Measurements from ENCODE around the gene KDSR.

Gene KDSR

DNA sequence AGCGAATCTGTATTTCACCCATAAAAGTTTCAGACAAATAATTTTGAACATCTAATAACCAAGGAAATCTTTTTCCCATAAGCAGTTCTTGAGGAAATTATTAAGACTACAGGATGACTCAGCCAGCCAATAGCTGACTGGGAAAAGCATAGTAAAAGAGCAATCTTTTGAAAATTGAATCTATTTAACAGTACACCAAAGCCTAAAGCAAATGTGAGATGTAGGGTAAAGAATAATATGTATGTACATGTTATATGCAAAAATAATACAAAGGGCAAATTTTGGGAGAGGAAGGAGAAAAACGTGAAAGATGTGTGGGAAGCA, 12.6 kb upstream of the KDSR start:
- TF ChIP-seq, protein P1, sequence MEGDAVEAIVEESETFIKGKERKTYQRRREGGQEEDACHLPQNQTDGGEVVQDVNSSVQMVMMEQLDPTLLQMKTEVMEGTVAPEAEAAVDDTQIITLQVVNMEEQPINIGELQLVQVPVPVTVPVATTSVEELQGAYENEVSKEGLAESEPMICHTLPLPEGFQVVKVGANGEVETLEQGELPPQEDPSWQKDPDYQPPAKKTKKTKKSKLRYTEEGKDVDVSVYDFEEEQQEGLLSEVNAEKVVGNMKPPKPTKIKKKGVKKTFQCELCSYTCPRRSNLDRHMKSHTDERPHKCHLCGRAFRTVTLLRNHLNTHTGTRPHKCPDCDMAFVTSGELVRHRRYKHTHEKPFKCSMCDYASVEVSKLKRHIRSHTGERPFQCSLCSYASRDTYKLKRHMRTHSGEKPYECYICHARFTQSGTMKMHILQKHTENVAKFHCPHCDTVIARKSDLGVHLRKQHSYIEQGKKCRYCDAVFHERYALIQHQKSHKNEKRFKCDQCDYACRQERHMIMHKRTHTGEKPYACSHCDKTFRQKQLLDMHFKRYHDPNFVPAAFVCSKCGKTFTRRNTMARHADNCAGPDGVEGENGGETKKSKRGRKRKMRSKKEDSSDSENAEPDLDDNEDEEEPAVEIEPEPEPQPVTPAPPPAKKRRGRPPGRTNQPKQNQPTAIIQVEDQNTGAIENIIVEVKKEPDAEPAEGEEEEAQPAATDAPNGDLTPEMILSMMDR (conservative IDR thresholded peaks at IDR 0.05; ENCODE audit: low read depth, low read length), result no peak
- DNase-seq (ENCODE audit: low read depth), result no peak
- H3K4me3 ChIP-seq (ENCODE audit: low read length), result no peak overlapping the region

DNA sequence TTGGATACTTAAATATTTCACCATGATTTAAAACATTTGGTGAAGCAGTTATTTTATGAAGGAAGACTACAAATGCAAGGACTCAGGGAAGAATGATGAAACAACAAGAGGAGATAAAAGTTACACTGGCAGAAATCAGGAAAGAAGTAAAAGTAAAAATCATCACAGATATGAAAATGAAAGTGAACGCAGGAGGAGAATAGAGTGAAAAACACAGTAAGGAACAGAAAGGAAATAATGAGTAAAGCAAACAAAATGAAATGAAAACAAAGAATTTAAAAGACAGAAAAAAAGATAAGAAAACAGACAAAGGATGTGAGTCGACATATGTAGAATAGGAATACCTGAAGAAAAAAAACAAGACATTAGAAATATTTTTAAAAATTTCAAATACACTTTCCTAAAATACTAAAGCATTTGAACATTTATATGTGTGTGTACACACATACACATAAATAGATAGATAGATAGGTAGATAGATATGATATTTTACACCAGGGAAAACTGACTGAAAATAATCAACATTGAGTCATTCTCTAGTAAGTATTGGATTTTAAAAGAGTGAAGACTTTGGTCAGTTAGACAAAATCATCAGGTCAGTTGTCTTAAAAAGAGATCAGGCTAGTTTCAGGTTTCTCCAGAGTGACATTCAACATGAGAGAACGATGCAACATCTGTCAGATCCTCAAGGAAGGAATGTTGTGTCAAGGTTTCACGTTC, 12.1 kb upstream of the KDSR start:
- TF ChIP-seq, protein P1 (conservative IDR thresholded peaks at IDR 0.05; ENCODE audit: low read depth, low read length), result no peak
- DNase-seq (ENCODE audit: low read depth), result no peak
- no peak overlapping the region for H3K4me3 ChIP-seq (ENCODE audit: low read length)

DNA sequence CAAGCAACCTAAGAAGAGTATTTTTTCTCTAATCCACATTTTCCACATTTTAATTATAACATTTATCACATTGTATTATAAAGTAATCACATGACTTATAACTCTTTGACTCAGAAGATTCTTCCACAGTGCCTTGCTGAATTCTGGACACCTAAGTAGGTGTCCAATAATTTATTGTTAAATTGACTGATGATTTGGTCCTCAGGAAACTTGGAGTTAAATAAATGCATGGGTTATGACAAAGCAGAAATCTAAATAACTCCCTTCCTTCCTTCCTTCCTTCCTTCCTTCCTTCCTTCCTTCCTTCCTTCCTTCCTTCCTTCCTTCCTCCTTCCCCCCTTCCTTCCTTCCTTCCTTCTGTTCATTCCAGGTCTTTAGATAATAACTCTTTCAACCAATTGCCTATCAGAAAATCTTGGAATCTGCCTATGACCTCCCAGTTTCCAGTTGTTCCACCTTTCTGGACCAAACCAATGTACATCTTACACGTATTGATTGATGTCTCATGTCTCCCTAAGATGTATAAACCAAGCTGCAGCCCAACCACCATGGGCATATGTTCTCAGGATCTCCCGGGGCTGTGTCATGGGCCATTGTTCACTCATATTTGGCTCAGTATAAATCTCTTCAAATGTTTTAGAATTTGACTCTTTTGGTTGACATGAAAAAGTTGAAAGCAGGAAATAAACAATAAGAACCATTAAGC, 10.4 kb upstream of the KDSR start:
- no peak overlapping the region for H3K4me3 ChIP-seq (ENCODE audit: low read length)
- TF ChIP-seq, protein P1 (conservative IDR thresholded peaks at IDR 0.05; ENCODE audit: low read depth, low read length), result no peak
- DNase-seq (ENCODE audit: low read depth), result no peak

DNA sequence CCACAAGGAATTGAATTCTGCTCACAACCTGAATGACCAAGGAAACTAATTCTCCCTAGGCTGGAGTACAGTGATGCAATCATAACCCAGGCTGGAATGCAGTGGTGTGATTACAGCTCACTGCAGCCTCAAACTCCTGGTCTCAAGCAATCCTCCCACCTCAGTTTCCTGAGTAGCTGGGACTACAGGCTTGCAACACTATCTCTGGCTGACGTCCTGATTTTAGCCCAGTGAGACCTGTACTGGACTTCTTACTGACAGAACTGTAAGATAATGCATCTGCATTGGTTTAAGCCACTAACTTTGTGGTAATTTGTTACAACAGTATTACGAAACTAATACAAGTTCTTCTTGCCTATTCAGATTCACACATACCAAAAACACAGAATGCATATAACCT, 9.5 kb upstream of the KDSR start:
- no peak overlapping the region for H3K4me3 ChIP-seq (ENCODE audit: low read length)
- TF ChIP-seq, protein P1 (conservative IDR thresholded peaks at IDR 0.05; ENCODE audit: low read depth, low read length), result no peak
- DNase-seq (ENCODE audit: low read depth), result no peak

DNA sequence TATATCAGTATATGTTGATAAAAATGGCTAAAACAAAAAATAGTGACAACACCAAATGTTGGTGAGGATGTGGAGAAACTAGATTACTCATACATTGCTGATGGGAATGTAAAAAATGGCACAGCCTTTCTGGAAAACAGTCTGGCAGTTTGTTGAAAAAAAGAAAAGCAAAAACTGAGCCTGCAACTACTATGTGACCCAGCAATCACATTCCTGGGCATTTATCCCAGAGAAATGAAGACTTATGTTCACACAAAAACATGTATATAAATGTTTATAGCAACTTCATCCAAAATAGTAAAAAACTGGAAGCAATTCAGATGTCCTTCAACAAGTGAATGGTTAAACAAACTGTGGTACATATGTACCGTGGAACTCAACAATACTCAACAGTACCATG, 7.5 kb upstream of the KDSR start:
- no peak overlapping the region for H3K4me3 ChIP-seq (ENCODE audit: low read length)
- TF ChIP-seq, protein P1 (conservative IDR thresholded peaks at IDR 0.05; ENCODE audit: low read depth, low read length), result no peak
- DNase-seq (ENCODE audit: low read depth), result no peak

DNA sequence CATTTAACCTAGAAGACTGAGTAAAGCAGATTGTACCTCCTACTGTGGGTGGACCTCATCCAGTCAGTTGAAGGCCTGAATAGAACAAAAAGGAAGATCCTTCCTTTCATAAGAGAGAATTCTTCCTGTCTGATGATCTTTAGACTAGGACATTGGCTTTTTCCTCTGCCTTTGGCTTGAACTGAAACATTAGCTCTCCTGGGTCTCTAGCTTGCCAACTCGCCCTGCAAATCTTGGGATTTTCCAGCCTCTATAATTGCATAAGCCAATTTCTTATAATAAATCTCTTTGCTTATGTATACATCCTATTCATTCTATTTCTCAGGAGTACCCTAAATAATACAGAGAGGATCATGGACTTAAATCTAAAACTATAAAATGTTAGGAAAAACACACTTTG, 6.2 kb upstream of the KDSR start:
- TF ChIP-seq, protein P1 (conservative IDR thresholded peaks at IDR 0.05; ENCODE audit: low read depth, low read length), result no peak
- DNase-seq (ENCODE audit: low read depth), result no peak

DNA sequence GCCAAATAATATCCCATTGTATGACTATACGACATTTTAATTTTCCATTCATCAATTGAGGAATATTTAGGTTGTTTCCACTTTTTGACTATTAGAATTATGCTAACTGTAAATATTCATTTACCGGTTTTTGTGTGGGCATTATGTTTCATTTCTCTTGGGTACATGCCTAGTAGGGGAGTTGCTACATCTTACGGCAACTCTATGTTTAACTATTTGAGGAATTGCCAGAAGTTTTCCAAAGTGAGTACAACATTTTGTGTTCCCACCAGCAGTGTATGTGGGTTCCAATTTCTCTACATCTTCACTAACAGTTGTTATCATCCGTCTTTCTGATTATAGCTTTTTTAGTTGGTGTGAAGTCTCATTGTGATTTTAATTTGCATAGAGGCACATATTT, 1.6 kb upstream of the KDSR start:
- TF ChIP-seq, protein P1 (conservative IDR thresholded peaks at IDR 0.05; ENCODE audit: low read depth, low read length), result no peak
- DNase-seq (ENCODE audit: low read depth), result no peak
- H3K4me3 ChIP-seq (ENCODE audit: low read length), result no peak overlapping the region

More for the DNA sequence above, 6.2 kb upstream of the KDSR start:
- no peak overlapping the region for H3K4me3 ChIP-seq (ENCODE audit: low read length)

All from retinal pigment epithelial cell (primary cell).